ENCODE results near the gene TRIM56. TPM values are rescaled to one million over a fixed set of nuclear protein-coding genes. Genes with fewer than 3 reads are reported as not detected.
"Not testable (repeated sequence)": the region's sequence is repeated elsewhere in the genome, so short reads cannot be mapped to it uniquely, and the experiment has no call there.

TRIM56 gene
- total RNA-seq, 4 donors from 2014 or later = 12.1 to 19.6 (median 13.6) TPM

DNA sequence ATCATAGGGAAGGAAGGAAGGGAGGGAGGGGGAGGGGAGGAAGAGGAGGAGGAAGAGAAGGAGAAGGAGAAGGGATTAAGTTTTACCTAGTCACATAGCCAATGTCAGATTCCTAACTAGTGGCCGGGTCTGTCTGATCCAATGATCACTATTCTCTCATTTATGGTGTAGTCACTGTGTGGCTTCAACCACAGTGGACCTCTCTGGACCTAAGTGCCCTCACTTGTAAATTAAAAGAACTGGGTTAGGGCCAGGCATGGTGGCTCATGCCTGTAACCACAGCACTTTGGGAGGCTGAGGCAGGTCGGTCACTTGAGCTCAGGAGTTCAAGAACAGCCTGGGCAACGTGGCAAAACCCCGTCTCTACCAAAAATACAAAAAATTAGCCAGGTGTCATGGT lies 35.0 kb downstream of the TRIM56 start:
- intact Hi-C loops (cut with DNase I) = no loop called here
- WGBS, 2 donors = 74 to 89% methylated on average over 2 to 4 of the region's 4 CpGs

DNA sequence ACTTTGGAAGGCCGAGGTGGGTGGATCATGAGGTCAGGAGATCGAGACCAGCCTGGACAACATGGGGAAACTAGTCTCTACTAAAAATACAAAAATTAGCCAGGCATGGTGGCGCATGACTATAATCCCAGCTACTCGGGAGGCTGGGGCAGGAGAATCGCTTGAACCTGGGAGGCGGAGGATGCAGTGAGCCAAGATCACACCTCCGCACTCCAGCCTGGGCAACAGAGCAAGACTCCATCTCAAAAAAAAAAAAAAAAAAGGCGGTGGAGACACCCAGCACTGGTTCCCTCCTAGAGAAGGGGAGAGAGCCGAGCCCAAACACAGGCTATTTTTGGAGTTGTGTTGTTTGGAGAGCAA lies 36.3 kb downstream of the TRIM56 start:
- Histone ChIP-seq H3K27ac (peak overlapping the region; percentile 83 to 95 (median 86)), H3K4me1 (peaks cover 14 to 68% (median 36%) of the 10 kb centered on the region in 3 donors), H3K4me3 (peak overlapping the region in 2 of 4 donors; percentile 40 to 62)
- DNase-seq; H3K27me3 ChIP-seq; H3K36me3 ChIP-seq; intact Hi-C loops (cut with DNase I); H3K9me3 ChIP-seq: not testable (repeated sequence)
- 56 to 81% methylated on average over 8 of the region's 9 CpGs for WGBS, 2 donors

More for the DNA sequence above, 35.0 kb downstream of the TRIM56 start:
- Histone ChIP-seq H3K9me3 (no peaks in the 10 kb centered on the region), H3K4me3 (no peak overlapping the region), H3K36me3 (no peaks in the 10 kb centered on the region), H3K27ac (peak overlapping the region in 2 of 4 donors; percentile 3 to 42), H3K4me1 (peaks cover 6 to 55% (median 25%) of the 10 kb centered on the region in 3 donors), H3K27me3 (no peaks in the 10 kb centered on the region)
- no peak for TF ChIP-seq POLR2A (IDR thresholded peaks at IDR 0.05)
- TF ChIP-seq, protein P1, sequence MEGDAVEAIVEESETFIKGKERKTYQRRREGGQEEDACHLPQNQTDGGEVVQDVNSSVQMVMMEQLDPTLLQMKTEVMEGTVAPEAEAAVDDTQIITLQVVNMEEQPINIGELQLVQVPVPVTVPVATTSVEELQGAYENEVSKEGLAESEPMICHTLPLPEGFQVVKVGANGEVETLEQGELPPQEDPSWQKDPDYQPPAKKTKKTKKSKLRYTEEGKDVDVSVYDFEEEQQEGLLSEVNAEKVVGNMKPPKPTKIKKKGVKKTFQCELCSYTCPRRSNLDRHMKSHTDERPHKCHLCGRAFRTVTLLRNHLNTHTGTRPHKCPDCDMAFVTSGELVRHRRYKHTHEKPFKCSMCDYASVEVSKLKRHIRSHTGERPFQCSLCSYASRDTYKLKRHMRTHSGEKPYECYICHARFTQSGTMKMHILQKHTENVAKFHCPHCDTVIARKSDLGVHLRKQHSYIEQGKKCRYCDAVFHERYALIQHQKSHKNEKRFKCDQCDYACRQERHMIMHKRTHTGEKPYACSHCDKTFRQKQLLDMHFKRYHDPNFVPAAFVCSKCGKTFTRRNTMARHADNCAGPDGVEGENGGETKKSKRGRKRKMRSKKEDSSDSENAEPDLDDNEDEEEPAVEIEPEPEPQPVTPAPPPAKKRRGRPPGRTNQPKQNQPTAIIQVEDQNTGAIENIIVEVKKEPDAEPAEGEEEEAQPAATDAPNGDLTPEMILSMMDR (IDR thresholded peaks at IDR 0.05) = no peak
- no peak for DNase-seq

DNA sequence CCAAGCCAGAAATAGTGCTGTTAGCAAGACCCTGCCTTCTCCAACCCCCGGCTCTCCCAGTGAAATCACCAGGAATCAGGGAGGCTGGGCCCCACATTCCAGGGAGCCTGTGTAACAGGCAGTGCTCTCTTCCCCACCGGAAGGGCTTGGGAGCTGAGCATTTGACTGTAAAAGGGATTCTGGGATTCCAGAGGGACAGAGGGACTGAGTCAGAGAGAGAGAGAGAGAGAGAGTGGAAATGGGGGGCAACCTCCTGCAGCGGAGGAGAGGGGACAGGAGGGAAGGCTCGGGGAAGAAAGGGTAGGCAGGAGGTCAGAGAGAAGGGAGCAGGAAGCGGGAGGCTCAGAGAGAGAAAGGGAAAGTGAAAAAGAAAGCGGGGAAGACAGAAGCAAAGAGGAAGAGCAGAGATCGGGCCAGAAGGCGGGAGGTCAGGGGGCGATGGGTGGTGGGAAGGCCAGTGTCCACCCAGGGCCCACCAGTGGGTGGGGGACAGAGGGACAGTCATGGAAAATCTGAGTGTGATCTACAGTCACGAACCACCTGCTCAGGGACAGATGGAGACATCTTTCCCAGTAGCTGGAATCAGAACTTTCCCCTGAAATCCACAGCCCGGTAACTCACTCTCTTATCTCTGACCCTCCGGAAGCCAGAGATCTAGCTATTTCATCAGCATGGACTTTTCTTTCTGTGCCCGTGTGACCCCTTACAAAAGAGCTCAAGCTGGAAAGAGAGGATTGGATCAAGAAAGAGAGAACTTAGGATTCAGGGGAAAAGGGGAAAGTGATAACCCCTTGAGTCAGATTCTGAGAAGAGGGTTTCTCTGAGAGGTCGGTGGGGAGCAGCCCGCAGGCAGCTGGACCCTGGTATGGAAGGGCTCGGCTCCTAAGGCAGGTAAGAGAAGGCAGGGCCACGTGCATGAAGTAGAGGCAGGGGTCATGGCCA lies 37.0 kb downstream of the TRIM56 start:
- Histone ChIP-seq H3K4me1 (peaks cover 19 to 74% (median 43%) of the 10 kb centered on the region in 3 donors), H3K9me3 (no peaks in the 10 kb centered on the region), H3K4me3 (peak overlapping the region; percentile 10 to 62 (median 36)), H3K27ac (peak overlapping the region; percentile 83 to 95 (median 86)), H3K36me3 (no peaks in the 10 kb centered on the region), H3K27me3 (no peaks in the 10 kb centered on the region)
- 24 to 27% methylated on average over 13 to 17 of the region's 17 CpGs for WGBS, 2 donors
- DNase-seq = no peak
- intact Hi-C loops (cut with DNase I) = no loop called here
- TF ChIP-seq, protein P1 (IDR thresholded peaks at IDR 0.05) = no peak
- peak in 1 of 4 donors; percentile 22 for TF ChIP-seq POLR2A (IDR thresholded peaks at IDR 0.05)

DNA sequence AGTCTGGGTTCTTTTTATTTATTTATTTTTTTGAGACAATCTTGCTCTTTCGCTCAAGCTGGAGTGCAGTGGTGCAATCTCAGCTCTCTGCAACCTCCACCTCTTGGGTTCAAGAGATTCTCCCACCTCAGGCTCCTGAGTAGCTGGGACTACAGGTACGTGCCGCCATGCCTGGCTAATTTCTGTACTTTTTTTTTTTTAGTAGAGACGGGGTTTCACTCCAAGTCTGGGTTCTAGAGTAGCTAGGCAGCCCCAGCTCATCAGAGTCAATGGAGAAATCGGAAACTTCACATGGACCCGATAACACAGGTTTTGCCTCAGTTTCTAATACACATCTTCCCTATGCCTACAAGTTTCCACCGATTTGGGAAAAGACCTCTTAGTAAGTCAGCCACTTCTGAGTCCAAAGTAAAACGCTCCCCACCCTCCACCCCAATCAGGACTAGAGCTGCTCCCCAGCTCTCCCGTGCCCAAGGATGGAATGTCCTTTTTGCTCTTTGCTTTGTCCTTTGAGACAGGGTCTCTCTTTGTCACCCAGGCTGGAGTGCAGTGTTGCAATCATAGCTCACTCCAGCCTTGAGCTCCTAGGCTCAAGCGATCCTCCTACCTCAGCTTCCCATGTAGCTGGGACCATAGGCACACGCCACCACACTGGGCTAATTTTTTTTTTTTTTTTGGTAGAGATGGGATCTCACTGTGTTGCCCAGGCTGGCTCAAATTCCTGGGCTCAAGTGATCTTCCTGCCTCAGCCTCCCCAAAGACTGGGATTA lies 37.8 kb downstream of the TRIM56 start:
- no peak for TF ChIP-seq POLR2A (IDR thresholded peaks at IDR 0.05)
- TF ChIP-seq, protein P1 (IDR thresholded peaks at IDR 0.05) = no peak
- Histone ChIP-seq H3K4me3 (no peak overlapping the region), H3K27me3 (no peaks in the 10 kb centered on the region), H3K27ac (peak overlapping the region; percentile 83 to 95 (median 86)), H3K9me3 (no peaks in the 10 kb centered on the region), H3K4me1 (peaks cover 22 to 75% (median 51%) of the 10 kb centered on the region in 3 donors), H3K36me3 (no peaks in the 10 kb centered on the region)
- no peak for DNase-seq
- intact Hi-C loops (cut with DNase I) = no loop called here
- 88 to 92% methylated on average over 11 of the region's 11 CpGs for WGBS, 2 donors

DNA sequence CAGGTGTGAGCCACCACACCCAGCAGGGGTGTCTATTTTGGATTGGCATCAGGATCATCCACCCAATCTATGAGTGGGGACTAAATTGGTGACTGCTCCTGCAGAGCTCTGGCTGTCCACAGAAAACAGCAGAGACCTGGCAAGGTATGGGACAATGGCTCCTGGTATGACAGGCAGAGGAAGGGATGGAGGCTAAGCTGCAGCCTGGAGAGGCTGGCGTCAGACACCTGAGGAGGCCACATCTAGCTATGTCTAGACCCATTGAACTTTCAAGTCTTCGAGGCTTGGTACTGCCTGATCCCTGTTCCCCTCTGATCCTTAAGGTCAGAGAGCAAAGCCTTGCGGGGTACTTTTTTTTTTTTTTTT lies 38.4 kb downstream of the TRIM56 start:
- Histone ChIP-seq H3K4me1 (peaks cover 22 to 78% (median 55%) of the 10 kb centered on the region in 3 donors), H3K4me3 (no peak overlapping the region), H3K27me3 (no peaks in the 10 kb centered on the region), H3K27ac (peak overlapping the region in 2 of 4 donors; percentile 44 to 83), H3K36me3 (no peaks in the 10 kb centered on the region), H3K9me3 (no peaks in the 10 kb centered on the region)
- TF ChIP-seq, protein P1 (IDR thresholded peaks at IDR 0.05) = no peak
- no peak for TF ChIP-seq POLR2A (IDR thresholded peaks at IDR 0.05)
- intact Hi-C loops (cut with DNase I) = no loop called here
- no peak for DNase-seq
- 42 to 95% methylated on average over 3 of the region's 3 CpGs for WGBS, 2 donors
